GM03348 (cell line): ENCODE data around the gene SOX13.
A peak's percentile ranks its signal among the peaks of the same experiment; 100 is the strongest.

Experiments
- DNase-seq: peaks from one replicate; pipeline ENCODE4 v3.0.0; 2012; ENCODE audit warnings: low spot score

The SOX13 gene

DNA sequence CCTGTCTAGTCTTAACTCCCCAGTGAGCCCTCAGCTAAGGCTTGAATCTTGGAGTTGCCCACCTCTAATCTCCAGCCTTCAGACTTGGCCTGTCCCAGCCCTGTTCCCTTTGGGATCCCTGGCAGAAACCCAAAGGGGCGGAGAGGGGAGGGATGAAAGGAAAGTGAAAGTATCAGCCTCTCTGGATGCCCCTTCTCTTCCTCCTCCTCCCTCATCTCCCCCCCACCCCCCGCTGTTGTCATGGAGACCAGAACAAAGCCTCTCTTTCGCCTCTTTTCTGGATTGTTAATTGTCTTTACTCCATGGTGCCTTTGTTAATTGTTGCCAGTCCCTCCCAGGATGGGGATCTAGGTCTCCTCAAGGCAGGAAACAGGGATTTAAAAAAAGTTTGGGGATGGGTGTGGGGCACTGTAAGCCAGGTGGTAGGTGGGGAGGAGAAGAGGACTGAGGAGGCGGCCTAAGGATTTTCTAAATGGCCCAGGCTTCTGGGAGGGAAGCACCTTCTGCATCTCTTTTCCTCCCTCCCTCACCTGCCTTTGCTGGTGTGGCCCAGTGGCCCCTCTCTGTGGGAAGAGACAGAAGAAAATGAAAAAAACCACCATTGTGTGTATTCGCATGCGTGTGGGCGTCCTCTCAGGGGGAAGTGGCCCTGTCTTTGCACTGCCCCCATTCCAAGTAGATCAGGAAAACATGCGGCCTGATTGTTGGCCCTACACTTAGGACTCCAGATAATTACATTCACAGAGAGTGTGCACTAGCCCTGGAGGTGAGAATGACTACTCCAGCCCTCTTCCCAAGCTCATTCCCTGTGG, 7.5 kb upstream of the SOX13 start:
- DNase-seq, result no peak

DNA sequence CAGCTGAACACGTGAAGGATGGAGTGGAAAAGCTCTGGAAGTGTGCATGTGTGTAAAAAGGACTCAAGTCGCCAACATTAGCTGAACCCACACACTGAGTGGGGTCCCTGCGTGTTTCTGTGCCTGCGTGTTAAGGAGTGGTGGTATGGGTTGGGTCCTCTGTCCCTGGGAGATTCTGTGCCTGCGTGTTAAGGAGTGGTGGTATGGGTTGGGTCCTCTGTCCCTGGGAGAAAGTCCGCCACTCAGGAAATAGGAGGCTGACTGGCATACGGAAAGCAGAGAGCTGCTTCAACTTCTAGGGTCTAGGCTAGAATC, 7.0 kb upstream of the SOX13 start:
- DNase-seq, result no peak

DNA sequence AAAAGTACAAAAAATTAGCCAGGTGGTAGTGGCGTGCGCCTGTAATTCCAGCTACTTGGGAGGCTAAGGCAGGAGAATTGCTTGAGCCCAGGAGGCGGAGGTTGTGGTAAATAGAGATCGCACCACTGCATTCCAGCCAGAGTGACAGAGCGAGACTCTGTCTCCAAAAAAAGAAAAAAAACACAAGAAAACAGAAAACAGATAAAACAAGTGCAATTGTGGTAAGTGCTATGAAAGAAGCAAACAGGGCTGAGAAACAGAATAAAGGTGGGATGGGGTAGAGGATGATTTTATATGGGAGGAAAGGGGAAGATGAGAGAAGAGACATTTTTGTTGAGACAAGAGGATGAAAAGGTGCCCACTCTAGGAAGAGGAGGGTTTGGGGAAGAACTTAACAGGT, 5.0 kb upstream of the SOX13 start:
- DNase-seq, result no peak

DNA sequence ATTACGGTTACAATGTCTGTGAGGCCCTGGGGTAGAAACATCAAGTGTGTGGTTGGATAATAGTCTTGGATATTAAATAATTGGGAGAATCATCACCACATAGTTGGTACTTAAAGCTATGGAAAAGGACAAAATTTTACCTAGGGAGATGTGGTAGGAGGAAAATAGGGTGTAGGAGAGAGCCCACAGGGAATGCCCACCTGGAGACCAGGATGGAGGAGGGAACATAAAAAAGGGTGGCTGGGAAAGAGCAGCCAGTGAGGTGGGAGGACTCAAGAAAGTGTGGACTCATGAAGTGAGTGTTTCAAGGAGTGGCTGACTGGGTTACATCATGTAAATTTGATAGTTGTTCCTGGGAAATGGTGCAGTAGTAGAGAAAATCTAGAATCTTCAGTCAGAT, 3.0 kb upstream of the SOX13 start:
- DNase-seq, result no peak

DNA sequence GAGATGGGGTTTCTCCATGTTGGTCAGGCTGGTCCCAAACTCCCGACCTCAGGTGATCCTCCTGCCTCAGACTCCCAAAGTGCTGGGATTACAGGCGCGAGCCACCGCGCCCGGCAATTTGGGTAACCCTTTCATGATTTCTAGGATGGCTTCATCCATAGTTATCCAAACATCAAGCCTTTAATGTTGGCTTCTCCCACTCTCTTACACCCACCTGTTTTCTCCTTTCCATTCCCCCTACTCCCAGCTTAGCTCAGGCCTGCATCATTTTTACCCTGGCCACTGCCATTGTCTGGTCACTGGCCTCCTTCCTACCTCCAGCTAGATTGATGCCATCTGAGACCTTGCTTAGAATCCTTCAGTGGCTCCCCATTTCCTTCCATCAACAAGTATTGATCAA, 2.0 kb upstream of the SOX13 start:
- no peak for DNase-seq

DNA sequence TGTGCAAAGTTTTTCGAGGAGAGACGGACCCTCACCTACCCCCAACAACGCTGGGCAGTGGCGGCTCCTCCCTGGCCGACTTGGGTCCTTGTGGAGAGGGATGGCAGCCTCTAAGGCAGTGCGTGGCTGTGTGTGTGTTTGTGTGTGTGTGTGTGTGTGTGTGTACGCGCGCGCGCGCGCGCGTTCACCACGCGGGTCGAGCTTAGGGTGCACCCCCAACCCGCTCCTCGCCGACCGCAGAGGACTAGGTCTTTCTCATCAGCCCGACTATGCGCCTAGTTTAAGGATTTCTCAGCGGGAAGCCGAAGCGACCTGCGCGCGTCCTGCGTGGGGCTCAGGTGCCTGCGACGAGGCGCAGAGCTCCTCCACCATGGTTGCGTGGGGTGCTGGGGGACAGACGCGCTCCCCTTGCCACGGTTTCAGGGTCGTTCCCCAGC, 940 bp downstream of the SOX13 start:
- DNase-seq, result peak; percentile 33

DNA sequence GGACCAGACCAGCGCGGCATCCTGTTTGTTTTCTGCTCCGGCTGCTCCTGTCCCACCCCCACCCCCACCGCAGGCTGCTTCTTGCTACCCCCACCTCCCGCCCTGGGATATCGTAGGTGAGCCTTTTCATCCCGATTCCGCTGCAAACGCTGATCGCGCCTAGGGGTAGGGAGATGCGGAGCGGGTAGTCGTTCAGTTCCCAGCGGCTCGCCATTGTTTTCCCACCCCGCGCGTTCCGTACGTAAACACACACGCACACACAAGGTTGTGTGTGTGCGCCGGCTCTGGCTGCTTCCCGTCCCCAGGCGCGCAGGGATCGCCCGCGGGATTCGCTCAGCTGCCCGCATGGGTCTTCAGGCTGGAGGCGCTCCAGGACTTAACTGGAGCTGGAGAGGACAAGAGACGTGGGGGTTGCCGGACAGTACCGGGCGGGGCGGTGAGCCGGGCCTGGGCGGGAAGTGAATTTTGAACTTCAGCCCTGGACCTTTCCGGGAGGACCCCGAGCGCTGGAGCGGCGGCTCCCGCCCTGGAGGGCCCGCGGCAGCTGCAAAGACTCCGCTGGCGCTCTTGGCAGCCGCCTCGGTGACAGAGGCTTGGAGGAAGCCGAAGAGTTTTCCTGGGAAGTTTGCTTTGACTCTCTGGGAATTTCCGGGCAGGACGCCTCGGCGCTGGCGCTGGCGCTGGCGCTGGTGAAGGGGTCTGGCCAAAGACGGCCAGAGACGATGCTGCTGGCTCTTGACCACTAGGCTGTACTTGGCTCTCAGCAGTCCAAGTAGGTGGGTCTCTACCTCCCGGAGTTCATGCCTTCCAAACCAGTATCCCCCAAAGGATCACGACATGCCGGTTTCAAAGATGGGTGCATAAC, 1.6 kb downstream of the SOX13 start:
- peak; percentile 75 for DNase-seq

DNA sequence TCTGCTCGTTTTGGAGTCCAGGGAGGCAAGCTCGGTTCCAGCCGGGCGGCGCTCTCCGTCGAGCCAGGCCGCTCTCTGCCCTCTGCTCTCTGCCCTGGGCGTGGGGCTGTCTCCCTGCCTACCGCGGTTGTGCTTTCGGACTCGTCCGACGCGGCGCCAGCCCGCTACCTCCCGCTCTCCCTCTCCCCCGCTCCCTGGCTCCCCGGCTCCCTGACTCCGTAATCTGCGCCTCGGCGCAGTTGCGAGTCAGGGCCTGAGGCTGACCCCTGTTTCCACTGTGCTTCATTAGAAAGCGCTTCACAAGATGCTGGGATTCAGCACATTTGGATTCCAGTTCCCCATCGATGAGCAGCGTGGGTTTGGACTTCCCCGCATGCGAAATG, 2.2 kb downstream of the SOX13 start:
- DNase-seq, result peak; percentile 30

DNA sequence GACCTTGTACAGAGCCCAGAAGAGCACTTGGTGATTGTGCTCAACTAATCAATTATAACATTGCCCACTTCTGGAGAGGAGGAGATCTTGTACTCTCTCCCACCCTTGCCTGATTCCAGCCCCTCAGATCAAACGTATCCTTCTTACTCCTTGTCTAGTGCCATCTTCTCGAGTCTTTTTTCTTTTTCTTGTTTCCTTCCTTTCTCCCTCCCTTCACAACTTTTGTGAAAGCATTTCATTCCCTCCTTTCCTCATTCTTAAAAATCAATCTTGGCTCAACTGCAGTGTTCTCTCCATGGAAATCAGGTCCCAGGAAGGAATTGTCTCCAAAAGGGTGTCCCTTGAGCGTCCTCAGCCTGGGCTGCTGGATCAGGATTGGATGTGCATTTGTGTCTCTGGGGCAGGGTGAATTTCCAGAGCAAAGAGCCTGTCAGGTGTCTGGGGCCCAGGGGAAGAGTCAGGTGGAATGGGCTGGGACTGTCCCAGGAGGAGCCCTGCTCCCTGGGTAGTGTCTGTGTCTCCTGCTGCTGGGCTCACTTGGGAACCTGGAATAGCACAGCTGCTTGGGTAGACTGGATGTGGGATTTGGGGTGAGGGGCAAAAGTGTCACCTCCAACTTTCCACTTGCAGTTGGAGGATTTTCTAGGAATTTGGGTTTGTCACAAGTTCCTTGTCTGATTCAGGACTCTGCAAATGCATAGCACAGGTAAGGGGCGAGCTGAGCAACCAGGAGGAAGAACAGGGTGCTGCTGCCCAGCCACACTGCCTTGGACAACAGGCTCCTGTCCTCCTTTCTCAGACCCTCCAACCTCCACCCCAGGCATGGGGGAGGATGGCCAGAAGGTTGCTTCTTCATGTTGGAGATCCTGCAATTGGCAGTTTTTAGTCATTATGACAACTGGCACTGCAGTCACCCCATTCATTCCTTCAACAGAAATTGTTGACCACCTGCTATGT, 3.3 kb downstream of the SOX13 start:
- DNase-seq, result no peak

DNA sequence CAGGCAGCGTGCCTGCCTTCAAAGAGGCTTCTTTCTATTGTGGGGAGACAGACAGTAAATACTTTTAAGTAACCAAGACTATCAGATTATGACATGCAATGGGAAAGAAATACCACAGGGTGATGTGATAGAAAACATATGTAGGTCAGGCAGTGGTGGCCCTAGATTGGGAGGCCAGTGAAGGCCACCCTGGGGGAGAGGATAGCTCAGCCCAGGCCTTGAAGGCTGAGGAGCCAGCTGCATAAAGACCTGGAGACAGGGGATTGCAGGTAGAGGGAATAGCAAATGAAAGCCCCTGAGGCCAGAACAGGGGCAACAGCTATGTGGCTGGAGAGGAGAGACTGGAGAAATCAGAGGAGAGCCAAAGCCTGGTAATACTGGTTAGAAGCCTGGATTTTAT, 4.0 kb downstream of the SOX13 start:
- peak; percentile 25 for DNase-seq

DNA sequence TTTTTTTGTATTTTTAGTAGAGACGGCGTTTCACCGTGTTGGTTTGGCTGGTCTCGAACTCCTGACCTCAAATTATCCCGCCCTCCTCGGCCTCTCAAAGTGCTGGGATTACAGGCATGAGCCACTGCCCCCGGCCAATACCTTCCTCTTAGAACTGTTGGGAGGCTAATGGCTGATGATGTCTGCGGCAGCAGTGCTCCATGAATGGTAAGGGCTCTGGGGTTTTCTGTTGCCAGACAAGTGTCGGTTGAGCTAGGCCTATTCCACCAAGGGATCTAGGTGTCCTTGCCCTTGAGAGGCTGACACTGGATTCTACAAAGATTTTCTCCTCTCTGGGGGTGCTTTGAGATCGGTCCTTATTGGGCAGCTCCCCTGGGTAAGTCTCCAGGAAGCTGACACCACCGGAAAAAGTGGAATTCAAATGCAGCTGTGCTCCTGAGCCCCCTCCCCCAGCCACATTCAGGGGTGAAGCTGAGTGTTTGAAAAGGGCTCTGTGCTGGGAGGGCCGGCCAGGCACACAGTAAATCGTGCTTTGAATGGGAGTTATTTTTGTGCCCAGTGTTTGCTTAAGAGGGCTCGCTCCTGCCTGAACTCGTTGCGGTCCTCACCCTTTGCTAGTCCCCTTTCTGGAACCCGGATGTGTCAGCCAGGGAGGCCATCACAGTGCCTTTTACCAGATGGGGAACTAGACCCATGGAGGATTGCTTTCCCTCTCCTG, 5.2 kb downstream of the SOX13 start:
- no peak for DNase-seq

DNA sequence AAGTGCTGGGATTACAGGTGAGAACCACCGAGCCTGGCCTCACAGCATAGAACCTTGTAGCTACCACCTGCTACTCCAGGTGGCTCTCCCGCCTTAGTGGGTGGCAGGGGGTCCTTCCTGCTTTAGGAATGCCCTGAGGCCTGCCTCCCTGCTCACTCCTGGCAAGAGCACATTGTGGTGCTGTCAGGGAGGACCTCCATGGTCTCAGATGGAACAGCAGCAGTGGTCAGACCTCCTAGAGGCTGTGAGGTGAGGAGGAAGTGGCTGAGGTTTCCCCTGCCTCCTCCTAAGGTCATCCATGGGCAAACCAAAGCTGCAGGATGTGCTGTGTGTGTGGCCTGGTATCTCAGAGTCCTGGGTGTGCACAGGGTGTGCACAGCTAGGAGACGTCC, 6.7 kb downstream of the SOX13 start:
- DNase-seq, result no peak

DNA sequence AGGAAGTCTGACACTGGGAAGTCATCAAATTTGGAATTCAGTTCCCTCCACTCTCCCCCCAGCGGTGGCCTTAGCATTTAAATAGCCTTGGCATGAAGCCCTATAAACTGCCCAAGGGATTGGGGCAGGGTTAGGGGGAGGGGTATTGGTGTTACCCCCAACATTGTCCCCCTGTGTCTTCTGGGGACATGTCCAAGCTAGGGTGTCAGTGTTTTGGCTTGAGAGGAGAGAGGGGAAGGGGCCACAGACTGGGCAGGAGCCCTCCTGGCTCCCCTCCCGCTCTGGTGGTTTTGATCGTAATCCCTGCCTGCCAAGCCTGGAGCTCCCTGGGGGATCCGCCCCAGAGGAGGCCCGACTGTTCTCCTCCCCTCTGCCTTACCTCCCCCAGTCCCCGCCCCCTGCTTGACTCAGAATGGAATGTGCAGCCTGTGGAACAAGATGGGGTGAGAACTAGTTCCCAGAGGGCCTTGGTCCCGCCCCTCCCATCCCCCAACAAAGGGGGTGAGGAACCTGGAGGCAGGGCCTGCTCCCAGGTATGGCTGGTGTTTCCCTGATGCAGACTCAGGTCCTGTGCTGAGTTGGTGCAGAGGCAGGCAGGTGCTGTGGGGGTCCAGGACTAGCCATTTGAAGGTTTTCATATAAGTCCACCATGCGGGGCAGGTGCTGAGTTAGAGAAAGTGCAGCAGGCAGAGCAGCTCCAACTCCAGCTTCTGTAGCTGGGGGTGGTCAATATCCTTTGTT, 7.4 kb downstream of the SOX13 start:
- peak; percentile 95 for DNase-seq

DNA sequence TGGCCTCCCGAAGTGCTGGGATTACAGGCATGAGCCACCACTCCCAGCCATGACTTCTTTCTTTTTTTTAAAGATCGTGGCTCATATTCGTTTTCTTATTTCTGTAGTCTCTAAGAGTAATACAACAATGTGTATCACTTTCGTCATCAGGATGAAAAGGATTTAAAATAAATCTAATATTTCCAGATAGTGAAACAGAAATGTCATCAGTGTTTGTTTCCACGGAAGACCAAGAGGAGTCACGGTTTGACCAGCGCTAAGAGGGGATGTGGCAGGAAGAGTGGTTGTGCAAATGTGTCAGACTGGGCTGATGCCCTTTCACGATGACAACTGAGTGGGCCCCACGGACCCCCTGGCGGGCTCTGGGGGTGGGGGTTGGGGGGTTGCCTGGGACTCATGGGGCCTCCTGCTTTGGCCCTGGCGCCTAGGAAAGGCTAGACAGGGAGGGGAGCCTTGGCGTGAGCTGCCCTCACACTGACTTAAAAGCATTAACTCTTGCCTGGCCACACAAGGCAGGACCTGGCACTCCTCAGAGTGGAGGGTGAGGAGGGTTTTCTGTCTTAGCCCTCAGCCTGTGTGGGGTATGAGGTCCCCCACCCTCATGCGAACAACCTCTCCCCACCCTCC, 8.4 kb downstream of the SOX13 start:
- DNase-seq, result no peak

DNA sequence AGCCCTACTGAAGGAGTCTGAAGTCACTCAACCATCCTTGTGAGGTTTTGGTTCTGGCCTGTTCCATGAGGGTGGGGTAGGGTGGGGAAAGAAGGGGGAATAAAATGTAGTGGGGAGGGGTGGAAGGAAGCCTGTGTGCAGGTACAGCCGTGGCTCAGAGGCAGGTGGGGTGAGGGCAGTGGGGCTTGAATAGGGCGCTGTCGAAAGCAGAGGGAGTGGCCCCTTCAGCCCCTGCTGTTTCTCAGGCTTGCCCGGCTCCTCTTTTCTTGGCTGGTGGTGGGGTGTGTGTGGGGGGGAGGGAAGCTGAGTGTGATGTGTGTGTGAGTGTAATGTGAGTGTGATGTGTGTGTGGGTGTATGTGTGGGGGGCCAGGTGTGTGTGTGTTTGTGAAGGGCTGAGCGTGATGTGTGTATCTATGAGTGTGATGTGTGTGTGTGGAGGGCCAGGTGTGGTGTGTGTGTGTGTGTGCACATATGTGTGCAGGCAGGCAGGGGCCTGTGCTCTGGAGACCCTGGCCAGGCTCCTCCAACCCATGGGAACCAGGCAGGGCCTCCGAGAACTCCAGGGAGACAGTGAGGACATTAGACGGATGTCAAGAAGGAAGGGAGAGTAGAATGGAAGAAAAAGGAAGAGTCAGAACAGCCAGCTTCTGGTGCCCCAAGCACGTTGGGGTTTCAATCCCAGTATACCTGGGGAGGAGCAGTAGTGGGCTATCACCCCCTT, 9.0 kb downstream of the SOX13 start:
- DNase-seq, result no peak

DNA sequence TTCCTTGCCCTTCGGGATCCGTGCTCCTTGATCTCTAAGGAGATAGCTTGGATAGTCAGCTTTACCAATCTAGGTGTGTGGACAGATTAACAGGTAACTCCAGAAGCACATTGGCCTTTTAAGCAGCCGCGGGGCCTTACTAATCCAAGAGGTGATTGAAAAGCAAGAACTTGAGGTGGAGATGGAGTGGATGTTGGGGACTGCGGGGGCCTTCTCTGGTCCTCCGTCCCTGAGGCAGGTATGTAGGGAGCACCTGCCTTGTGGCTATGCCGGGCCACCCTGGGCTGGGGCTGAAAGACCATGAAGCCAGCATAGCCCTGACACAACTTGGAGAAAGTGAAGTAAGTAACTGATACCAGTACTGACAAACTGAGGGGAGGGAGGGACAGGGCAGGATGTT, 10.6 kb downstream of the SOX13 start:
- DNase-seq, result no peak

DNA sequence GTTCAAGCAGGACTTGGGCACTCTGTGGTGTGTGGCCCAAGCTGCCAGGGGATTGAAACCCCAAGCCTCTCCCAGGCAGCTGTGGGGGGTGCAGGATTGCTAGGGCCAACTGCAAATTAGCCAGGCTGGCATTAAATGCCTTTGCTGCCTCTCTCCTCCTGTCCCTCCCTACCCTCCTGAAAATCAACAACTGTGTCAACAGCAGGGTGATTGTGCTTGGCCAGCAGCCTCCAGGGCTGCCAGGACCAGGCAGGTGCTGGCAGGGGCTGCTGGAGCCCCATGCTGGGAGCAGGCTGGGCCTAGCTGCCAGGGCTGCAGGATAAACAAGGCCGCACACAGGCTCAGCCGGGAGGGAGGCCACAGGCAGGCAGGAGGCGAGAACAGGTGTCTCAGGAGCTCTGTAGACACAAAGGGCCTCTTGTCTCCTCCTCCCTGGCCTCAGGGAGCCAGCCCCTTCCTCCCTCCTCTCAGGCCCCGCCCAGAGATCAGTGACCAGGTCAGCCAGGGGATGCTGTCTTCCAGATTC, 11.4 kb downstream of the SOX13 start:
- no peak for DNase-seq

DNA sequence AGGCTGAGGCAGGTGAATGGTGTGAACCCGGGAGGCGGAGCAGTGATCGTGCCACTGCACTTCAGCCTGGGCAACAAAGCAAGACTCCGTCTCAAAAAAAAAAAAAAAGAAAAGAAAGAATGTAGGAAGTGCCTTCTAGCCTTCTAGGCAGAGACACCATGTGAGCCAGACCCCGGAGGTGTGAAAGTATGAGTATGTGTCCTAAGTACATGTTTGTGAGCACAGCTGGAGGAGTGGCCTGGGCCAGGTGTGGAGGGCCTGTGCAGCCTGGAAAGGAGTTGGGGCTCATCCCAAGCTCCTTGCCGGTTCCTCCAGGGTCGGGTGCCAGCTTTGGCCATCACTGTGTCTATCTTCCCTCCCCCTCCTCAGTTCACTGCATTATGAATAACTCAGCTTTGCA, 13.0 kb downstream of the SOX13 start:
- DNase-seq, result no peak

DNA sequence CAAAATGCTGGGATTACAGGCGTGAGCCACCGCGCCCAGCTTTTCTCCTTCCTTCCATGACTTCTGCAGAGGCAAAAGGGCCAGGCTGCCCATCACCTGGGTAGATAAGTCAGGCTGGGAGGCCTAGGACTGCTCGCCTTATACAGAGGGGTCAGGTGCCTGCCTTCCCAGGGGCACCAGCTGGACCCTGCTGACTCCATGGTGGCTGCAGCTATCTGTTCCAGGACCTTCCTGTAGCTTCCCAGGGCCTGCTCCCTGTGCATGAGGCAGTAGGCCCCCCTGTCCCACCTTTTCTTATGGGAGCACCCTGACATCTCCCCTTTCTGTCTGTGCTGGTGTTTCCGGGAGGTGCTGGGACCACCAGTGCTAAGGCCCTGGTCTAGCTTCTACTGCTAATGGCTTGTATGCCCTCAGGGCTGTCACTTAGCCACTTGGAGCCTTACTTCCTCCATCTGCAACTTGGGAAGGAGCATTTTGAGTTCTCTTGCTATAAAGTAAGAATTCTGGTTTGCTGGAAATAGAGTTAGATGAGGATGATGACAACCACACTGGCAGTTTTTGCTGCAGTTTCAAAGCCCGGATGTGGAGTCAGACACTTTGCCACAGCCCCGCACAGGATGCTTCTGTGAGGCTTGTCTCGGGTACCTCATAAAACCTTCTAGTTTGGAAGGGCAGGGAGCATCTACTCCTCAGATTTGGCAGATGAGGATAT, 14.4 kb downstream of the SOX13 start:
- DNase-seq, result no peak
